Suprapubic skin (tissue), 3 donors: Measurements from ENCODE around the gene HAUS8.

Experiments
- EP300 ChIP-seq: sonication (generic); formaldehyde crosslinking; IDR thresholded peaks from one replicate; pipeline ENCODE4 v1.6.1; 2017; ENCODE audit warnings: antibody characterized with exemption
- TF ChIP-seq, protein P1 (sequence below), 2 donors: fragments of 200-600 bp in 1 of 2; fragments of 450-650 bp in 1 of 2; sonication (generic) in 1 of 2; IDR thresholded peaks; one replicate each; pipeline ENCODE4 v1.5.1; 2016 to 2019; ENCODE audit warnings: antibody characterized with exemption in 2 of 2, mild to moderate bottlenecking in 1 of 2, moderate library complexity in 1 of 2

DNA sequence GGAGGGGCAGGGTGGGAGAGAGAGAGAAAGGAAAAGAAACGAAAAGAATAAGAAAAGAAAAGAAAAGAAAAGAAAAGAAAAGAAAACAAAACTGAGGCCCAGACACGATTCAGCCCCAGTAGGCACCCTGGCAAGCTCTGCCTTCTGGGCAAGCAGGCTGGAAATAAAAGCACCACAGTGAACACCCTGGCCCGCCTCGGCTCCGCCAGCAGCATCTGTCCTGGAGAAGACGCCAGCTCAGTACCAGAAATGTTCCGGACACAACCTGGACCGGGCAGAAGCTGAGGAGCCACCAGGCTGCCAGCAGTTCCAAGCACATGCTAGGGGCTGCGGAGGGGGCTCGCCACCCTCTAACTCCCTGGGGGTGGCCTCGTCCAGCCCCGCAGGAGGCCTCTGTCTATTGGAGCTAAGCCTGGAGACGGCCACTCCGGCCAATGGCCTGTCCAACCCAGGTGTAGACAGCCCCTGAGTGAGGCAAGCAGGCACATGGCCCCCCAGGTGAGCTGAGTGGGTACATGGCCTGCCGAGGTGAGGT is 37.2 kb downstream of the HAUS8 start:
- TF ChIP-seq, protein P1, sequence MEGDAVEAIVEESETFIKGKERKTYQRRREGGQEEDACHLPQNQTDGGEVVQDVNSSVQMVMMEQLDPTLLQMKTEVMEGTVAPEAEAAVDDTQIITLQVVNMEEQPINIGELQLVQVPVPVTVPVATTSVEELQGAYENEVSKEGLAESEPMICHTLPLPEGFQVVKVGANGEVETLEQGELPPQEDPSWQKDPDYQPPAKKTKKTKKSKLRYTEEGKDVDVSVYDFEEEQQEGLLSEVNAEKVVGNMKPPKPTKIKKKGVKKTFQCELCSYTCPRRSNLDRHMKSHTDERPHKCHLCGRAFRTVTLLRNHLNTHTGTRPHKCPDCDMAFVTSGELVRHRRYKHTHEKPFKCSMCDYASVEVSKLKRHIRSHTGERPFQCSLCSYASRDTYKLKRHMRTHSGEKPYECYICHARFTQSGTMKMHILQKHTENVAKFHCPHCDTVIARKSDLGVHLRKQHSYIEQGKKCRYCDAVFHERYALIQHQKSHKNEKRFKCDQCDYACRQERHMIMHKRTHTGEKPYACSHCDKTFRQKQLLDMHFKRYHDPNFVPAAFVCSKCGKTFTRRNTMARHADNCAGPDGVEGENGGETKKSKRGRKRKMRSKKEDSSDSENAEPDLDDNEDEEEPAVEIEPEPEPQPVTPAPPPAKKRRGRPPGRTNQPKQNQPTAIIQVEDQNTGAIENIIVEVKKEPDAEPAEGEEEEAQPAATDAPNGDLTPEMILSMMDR (IDR thresholded peaks at IDR 0.05): no peak
- TF ChIP-seq EP300: no peak
